NCI-H345 (cell line): Measurements from ENCODE around the gene ABCA1.

ENCODE experiments used
- DNase-seq: peaks from one replicate; lab custom pipeline; 2025; lab: John Stamatoyannopoulos, UW

Gene ABCA1

DNA sequence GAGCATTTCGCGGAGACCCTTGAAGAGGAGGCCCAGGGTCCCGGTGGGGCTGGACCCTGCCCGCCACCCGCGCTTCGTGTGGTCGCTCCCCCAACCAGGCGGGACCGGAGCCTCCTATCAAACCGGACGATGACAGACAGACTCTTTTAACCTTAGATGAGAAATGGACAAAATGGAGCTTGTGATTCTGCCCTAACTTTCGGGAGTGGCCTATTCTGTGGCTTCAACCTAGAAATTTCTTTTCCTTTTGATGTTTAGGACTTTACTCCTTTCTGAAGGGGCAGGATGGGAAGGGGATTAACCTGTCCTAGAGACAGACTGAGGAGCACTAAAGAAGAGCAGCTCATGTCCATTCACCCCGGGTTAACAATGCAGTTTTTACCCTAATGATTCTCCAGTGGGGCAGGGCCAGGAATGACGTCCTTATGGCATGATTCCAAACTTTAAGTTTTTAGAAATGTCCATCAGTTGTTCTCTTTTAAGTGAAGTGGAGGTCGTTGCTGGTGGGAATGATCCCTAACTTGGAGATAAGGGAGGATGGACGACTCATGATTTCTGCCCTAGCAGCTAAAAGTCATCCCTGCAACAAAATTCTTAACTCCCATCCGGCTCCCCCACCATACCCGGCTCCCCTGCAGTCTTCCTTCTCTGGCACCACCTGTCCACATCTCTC is 179.5 kb downstream of the ABCA1 start:
- peak; percentile 31 for DNase-seq

DNA sequence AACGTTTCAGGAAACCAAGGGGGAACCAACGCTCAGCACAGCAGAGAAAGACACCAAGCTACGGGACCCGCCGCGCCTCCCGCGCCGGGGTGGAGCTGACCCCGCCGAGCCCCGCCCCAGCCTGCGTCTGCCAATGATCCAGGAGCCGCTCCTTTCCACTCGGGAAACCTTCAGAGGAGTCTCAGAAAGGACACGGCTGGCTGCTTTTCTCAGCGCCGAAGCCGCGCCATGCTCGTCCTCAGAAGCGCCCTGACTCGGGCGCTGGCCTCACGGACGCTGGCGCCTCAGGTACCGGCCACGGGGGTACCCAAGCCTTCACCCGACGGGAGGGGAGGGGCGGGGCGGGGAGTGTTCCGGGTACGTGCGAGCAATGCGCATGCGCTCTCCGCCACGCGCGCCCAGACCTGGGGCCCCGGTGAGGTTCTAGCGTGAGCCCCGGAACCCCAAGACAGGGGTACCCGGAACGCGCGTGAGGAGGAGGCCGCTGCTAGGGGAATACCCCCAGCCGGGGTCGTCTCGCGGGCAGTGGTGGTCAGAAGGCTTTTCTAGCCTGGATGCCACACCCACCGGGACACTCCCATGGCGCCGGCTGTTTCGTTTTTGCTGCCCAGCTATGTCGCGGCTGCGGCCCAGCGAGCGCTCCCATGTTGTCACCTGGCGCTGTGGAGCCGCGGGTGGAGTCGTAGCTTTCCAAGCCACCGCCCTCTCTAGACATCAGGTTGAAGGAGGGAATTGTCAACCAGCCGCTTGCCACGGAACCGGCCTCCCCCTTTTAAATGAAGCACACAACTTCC is 180.2 kb downstream of the ABCA1 start, which contains the start of gene NIPSNAP3A:
Gene NIPSNAP3A (plus strand): TSS at position 119 of the 794 bp plus-strand sequence. CDS start 110 bp downstream, at position 229.
- peak; percentile 89 for DNase-seq

GRCh38 chr9:104747245-104747564 is 180.8 kb downstream of the ABCA1 start:
- DNase-seq = no peak

DNA sequence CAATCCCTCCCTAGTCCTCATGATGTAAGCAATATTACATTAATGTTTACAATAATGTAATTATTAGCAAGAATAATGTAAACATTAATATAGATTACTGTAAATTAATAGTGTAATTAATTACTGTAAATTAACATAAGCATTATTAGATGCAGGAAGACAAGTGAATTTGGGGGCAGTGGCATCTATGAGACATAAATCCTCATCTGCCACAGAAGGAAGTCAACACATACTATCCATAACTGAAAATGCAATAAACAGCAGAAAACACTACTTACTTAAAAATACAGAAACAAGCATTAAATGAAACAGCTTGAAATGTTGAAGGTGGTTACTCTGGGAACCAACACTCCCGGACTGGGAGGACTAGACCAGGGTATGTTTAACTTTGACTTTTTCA is 181.2 kb downstream of the ABCA1 start:
- no peak for DNase-seq

DNA sequence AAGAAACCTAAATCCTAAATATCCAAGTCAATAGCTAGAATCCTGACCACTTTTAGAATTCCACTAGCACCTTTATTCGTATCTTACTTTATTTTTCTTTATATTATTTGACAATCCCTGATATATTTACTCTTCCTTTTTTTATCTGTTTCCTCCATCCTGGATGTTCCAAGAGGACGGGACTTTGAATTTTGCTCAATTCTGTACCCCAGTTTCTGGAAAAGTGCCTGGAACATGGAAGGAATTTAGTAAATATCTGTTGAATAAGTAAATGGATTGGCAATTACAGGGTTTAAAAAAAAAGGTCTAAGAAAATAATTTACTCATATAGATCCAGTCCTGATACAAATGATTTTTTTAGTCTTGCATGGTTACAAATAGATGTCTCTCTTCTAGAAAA is 181.7 kb downstream of the ABCA1 start:
- no peak for DNase-seq

DNA sequence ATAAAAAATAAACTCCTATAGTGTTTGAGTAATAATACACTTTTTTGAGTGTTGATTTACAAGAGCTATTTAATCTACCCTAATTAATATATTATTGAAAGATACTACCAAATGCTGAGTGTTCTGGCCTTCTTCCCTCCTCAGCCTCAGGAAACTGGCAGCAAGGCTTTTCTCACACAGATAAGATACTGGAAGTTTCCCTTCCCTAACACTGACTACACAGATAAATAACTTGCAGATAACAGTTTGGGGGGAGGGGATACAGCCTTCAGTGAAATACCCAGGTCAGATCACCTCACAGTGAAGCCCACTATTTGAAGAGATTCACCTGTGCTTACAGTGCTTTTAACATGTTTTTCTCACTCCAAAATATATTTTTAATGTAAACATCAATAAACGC is 182.1 kb downstream of the ABCA1 start:
- DNase-seq = no peak

DNA sequence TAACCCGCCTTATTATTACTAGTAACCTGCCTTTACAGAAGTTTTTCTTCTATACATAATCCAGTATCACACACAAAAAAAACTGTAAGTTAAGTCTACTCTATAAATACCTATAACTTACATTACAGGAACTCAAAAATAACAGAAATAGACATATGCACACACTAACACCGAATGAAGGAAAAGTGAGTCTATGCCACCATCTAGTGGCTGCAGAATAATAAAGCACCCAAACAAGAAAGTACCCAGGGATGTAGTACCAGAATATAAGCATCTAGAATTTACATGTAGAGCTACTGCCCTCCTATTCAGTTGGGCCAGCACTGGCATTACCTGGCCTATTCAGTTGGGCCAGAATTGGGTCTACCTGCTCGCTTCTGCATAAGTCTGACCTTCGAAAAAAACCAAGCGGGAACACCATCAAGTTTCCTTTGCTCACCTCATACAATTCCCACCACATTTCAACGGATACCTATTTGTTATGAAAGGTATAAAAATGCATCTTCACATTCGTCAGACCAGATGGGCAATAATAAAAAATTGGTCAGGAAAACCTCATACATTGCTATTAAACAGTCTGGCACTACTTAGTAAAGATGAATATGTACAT is 184.5 kb downstream of the ABCA1 start:
- DNase-seq = peak; percentile 64

GRCh38 chr9:104740621-104741020 is 187.3 kb downstream of the ABCA1 start:
- no peak for DNase-seq

DNA sequence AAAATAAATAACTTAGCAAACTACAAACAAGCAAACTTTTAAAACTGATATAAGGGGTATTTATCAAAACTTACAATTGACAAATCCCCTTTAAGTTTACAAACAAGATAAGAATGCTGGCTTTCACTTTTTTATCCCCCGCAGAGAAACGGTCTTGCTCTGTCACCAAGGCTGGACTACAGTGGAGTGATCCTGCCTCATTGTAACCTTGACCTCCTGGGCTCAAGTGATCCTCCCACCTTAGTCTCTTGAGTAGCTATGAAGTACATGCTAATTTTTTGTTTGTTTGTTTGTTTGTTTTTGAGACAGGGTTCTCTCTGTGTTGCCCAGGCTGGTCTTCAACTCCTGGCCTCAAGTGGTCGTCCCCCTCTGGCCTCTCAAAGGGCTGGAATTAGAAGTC is 189.5 kb downstream of the ABCA1 start:
- no peak for DNase-seq
